ENCODE measurements around the gene ARID4A.
"Not testable (repeated sequence)": the region's sequence is repeated elsewhere in the genome, so short reads cannot be mapped to it uniquely, and the experiment has no call there.

The ARID4A gene

DNA sequence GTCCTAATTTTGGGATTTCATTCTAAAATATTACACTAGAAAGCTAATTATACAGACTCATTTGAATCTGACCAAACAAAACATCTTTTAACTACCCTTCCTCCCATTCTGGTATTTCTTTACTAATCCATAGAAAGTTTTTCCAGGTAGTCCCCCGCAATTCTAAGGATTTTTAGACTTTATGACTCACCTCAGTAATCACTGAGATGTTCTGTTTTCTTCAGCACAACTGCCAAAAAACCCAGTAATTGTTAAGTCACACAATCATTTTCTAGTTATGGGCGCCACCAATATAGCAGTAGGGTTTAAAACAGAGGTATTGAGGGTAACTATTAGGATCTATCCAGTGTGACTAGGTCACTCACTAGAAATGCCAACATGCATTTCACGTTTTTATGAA lies 1.6 kb upstream of the ARID4A start:
- no peak for DNase-seq

DNA sequence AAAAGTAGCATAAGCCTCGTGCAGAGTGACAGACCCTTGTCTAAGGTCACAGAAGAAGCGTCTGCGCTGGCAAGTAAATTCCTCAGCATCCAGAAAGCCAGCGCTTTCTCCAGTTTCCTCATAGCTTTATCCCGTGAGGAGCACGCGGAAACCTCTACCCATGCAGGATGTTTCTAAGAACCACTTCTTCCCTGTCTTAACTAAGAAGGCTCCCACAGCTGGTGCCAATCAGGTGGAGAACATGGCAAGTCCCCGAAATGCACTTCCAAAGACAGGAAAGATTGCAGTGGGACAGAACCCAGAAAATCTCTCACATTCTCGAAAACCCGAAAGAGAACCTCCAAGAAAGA lies 968 bp upstream of the ARID4A start:
- no peak for DNase-seq

DNA sequence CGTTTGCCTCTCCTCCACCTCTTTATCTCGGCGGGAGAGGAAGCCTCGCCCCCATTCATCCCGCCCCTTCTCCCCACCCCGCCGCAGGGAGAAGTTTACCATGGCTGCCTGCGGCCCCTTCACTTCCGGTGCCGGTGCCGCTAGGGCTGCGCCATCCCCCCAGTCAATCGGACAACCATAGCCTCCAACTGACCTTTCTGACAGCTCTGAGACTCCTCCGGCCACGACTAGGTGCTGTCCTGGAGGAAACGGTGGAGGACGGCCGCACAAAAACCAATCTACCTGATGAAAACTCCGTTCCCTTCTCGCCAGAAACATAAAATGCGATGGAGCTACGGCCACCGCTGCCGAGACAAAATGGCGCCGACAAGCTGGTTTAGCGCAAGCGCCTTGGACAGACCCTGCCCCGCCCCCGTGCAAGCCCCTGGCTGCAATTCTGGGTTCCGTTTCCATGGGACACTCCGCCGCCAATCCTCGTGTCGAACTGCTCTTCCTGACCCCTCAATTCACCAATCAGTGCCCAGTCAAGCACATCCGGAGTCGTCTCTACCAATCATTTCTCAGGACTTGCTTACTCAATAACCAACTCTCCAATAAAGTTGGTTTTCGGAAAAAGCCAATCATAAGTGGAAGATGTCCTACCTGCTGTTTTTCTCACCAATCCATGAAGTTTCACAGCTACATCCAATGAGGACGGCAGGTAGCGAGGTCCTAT lies 436 bp upstream of the ARID4A start:
- DNase-seq: peak; percentile 93

DNA sequence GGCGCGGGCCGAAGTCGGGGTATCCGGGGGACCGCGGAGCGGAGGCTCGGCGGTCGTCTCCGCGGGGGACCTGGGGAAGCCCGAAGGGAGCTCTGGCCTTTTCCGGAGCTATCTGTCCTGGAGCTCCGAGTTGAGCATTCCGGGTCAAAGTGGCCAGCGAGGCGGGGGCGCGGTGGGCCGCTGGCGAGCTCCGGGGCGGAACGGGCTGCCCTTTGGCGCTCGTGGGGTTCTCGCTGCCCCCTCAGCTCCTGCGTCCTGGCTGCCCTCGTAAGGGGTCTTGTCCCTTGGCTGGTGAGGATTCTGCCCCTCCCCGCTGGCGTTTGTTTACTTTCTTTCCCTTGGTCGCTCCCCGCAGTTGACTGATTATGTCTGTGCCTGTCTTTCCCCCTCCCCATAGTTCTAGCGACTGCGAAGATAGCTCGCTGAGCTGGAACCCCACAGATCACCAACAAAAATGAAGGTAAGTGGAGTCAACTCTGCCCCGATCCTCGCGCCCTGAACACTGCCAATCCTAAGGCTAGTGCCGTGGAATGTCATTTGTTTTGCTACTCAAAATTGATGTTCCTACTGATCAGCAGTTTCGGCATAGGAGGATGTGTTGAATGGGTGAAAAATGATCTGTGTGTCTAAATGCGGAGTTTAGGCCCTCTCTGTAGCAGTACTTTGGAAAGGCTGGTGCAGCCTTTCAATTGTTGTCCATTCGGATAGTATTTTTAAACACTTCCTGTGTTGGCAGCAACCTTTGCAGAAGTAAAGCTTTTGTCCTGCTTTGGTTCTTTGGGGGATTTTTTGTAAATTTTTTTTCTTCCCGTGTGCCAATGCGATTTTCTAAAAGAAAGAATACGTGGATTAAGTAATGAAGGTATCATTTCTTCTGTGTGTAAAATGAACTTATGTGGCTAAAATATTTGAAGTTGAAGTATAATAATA lies 1.3 kb downstream of the ARID4A start:
- DNase-seq: no peak

DNA sequence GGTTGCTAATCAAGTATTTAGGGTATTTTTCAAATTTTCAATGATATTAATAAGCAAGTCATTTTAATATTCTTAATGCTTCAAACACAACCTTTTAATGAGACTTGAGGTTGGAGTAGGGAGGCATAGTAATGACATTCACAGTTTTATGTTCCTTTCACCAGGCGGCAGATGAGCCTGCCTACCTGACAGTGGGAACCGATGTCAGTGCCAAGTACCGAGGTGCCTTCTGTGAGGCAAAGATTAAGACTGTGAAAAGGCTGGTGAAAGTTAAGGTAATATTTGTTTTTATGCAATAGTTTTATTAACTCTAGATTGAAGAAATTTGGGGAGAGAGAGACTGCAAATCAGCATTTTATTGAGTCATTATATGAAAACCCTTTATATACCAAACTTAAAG lies 3.1 kb downstream of the ARID4A start:
- no peak for DNase-seq

DNA sequence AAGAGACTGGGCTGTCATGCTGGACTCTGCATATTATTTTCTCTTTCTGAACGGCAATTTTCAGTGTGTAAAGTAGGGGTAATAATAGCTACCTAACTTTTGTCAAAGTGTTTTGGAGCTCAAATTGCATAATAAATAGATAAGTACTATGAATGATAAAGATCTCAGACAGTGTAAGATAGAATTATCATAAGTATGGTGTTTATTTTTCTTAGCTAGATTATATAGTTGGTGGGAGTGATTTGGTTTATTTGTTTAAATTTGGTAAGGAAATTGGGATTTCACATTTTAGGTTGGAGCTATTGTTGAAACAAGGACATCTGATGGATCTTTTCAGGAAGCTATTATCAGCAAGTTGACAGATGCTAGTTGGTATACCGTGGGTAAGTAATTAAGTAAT lies 7.4 kb downstream of the ARID4A start:
- no peak for DNase-seq

DNA sequence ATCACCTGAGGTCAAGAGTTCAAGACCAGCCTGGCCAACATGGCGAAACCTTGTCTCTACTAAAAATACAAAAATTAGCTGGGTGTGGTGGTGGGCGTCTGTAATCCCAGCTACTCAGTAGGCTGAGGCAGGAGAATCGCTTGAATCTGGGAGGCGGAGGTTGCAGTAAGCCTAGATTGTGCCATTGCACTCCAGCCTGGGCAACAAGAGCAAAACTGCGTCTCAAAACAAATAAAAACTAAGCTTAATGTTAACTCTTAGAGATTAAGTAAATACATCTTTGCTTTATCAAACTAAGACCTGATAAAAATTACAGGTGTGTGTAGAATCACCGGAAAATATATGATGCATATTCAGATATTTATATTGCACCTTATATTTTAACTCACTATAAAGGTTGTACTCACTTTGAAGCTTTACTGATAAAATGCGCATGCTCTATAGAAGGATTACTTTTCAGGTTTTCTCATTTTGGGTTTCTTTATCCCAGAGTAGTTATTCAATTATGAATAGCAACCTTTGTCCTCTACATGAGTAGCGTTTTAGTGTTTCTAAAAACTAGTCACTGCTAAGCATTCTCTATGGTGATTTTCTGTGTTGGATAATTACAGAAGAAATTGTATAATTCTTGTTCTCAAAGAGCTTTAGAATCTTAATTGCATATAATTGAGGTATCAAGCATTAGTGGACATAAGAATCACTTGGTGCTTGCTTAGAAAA lies 9.4 kb downstream of the ARID4A start:
- DNase-seq: no peak

DNA sequence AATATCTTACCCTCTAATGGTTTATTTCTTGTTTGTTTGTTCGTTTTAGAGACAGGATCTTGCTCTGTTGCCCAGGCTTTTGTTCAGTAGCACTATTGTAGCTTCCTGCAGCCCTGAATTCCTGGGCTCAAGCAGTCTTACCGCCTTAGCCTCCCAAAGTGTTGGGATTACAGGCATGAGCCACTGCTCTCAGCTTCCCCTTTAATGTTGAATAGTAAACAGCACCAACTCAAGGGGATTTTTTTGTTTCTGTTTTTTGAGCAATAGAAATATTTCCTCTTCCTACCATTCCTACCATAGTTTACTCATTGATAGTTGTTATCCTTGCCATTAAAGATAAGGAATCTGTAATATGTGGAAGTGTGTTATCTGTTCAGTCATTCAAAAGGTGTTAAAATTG lies 10.7 kb downstream of the ARID4A start:
- DNase-seq: no peak

DNA sequence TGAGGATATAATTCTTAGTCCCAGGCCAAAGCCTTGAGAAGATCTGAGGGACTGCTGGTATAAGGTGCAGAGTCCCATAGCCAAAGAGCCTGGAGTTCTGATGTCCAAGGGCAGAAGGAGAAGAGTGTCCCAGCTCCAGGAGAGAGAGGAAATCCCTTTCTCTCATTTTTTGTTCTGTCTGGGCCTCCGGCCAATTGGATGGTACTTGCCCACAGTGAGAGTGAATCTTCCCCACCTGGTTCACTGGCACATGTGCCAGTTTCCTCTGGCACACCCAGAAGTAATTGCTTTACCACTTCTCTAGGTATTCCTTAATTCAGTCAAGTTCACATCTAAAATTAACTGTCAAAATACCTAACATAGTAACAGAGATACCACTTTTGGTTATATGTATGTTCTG lies 15.3 kb downstream of the ARID4A start:
- DNase-seq: no peak

DNA sequence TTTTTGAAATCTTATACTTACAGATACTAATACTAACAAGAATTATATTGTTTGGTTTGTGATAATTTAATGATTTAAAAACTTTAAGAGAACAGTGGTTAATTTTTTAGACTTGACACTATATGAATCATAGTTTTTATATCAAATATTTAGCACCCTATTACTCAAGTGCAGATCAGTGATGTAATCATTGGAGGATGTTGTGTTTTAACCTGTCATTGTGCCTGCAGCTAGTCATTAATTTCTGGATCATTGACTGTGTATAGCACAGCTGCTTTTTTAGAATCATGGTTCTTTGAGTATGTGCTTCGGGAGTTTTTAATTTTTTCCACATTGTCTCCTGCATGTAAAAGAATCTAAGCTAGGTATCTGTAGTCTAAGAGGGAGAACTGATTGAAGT lies 17.3 kb downstream of the ARID4A start:
- DNase-seq: no peak

DNA sequence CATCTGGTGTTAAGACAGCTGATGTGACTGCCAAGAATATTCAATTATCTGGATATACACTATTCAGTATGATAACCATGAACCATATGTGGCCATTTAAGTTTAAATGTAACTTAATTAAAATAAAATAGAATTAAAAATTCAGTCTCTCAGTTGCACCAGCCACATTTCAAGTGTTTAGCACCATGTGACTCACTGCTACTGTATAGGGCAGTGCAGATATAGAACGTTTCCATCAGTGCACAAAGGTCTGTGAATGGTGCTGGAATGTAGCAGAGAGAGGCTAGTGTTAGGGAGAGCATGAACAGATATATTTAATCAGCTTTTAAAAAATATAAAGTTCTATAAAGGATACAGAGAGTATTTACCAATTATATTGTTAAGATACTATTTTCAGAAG lies 28.7 kb downstream of the ARID4A start:
- DNase-seq: no peak

DNA sequence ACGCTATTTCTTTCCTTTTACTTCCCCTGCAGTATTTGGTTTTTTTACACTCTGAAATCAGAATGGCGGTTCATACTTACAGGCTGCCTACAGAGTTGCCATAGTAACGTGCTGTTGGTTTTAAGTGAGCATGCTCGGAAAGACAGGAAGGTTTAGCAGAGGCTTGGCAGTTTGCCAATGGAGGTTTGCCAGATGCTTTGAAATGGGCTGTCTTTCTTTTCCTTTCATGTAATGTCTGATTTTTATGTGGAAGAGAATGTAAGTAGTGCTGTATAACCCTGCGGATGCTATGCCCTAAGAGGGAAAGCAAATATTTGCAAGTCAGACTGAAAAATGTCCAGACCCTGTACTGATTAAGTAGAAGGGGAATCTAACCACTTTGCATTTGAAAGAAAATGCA lies 32.8 kb downstream of the ARID4A start:
- DNase-seq: peak; percentile 70

DNA sequence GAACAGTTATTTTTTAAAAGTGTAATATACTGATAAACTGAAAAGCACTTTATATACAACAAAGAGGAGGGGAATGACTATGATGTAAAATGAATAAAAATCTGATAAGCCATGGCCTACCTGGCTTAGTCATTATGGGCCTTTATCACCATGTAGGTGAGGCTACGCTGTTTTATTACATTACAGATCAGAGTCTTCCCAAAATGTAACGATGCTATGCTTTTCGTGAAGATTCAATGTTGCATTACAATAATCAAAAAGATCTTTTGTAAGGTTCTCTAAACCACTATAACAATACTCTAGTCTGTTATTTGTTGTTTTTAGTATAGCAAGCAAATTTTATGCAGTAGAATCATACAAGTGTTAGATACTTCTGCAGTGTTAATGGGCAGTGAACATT lies 34.2 kb downstream of the ARID4A start:
- no peak for DNase-seq

DNA sequence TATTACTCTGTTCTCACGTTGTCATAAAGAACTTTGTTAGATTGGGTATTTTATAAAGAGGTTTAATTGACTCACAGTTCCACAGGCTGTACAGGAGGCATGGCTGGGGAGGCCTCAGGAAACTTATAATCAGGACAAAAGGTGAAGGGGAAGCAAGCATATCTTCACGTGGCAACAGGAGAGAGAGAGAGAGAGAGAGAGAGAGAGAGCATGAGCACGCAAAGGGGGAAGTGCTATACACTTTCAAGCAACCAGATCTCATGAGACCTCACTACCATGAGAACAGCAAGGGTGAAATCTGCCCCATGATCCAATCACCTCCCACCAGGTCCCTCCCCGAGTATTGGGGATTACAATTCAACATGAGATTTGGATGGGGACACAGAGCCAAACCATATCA lies 41.3 kb downstream of the ARID4A start:
- DNase-seq: not testable (repeated sequence)

DNA sequence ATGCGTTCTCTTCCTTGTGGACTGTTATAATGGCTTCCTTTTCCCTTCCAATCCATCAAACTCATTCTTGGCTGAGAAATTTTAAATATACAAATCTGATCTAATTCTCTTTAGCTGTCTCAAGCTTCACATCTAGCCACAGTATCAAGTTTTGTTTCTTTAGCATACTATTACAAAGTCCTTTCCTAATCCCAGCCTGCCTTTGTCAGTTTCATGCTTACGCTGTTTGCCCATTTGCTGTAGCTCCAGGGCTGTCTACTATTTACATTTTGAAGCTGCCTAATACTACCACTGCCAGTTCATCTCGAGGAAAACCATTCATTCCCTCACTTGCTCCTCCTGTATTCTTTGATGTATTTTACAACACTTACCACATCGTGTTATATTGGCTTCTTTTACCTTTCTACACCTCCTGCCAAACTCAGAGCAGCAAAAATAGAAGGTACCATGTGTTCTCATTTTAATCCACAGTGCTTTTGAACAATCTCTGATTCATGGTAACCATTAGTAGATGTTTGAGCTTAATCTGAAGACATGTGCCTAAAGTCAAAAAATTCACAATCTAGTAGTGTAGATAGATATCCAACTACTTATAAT lies 42.9 kb downstream of the ARID4A start:
- DNase-seq: no peak

DNA sequence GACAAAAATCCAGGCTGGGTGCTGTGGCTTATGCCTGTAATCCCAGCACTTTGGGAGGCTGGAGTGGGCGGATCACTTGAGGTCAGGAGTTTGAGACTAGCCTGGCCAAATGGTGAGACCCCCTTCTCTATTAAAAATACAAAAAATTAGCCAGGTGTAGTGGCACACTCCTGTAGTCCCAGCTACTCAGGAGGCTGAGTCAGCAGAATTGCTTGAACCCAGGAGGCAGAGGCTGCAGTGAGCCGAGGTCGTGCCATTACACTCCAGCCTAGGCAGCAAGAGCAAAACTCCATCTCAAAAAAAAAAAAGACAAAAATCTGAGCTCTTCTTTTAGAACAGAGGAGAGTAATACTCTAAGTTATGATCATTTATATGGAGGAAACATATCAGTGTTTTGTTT lies 45.2 kb downstream of the ARID4A start:
- DNase-seq: not testable (repeated sequence)

DNA sequence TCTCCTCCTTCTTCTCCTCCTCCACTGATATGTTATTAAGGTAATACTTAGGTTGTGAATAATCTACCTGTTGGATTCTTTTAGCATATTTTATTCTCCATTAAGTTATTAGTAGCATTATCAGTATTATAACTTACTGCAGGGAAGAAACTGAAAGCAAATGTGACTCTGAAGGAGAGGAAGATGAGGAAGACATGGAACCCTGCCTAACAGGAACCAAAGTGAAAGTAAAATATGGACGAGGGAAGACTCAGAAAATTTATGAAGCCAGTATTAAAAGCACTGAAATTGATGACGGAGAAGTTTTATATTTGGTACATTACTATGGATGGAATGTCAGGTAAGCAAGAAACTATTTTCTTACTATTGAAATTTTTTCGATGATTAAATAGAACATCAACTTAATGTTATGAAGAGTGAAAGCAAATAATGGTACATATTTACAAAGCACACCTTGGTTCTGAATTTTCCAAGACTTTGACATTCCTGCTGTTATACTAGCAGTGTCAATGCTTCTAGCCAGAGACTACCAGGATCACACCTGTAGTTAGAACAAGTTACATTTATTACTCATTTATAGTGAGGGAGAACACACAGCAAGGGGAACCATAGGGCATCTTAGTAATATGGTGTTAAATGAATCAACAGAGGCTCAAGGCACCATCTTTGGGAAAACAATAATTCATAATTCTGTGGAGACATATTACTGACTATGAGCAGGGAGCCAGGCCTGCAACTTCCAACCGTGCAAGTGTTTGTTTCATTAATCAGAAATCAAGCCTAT lies 55.4 kb downstream of the ARID4A start:
- no peak for DNase-seq

DNA sequence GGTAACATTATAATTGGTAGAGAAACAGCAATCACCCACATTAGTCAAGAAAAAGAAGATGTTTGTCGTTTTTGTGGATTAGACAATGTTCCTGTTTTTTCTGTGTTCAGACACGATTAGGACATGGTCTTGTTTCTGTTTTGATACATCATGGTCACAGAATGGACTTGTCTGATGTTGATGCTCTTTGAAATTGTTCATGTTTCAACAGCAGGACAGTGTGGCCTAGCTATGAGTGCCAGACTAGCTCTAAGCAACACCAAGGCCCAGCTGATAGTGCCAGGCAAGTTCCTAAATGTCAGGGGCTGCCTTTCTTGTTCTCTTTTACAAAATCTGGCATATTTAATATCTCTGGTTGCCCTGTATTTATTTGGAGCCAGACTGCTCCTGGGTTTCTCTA lies 56.5 kb downstream of the ARID4A start:
- no peak for DNase-seq

DNA sequence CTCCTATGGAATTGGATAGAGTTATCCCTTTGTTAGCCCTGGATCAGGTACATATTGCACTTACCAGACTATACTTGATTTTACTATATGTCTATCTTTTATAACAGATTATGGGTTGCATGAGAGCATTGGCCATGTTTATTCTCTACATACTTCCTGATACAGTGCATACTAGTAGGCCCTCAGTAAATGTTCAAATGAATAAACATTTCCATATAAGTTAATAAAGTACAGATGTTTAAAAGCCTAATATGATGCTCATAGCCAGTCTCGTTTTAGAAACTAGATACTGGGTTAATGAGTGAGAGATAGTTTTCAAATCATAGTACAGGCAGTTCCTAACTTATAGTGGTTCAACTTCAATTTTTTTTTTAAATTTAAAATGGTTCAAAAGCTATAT lies 57.9 kb downstream of the ARID4A start:
- DNase-seq: no peak

DNA sequence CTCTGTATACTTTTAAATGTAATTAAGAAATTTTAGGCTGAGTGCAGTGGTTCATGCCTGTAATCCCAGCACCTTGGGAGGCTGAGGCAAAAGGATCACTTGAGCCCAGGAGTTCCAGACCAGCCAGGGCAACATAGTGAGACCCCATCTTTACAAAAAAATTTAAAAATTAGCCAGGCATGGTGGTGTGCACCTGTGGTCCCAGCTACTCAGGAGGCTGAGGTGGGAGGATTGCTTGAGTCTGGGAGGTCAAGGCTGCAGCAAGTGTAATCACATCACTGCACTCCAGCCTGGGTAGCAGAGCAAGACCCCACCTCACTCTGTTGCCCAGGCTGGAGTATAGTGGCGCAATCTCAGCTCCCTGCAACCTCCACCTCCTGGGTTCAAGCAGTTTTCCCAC lies 63.9 kb downstream of the ARID4A start:
- not testable (repeated sequence) for DNase-seq

DNA sequence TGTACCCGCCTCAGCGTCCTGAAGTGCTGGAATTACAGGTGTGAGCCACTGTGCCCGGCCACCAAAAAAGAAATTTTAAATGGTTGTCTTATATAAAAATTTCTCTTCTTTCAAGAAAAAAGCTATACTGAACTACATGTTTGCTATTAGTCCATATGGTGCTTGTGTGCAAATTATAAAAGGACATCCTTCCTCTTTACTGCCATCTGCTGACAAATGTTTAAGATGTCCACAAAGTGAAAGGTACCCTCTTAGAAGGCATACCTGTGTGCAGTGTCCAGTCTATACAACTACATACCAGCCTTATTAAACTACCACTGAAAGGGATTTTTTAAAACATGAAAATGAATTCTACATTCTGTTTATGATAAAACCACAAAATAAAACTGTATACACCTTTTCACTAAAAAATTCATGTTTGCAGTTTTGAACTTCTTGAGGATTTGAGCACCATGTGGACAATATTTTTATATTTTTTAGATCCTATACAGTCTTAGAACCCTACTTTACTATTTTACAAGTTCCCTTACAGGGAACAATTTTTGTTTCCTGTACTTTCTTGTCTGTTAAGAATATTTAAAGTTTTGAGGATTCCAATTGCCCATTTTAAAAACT lies 64.5 kb downstream of the ARID4A start:
- no peak for DNase-seq

DNA sequence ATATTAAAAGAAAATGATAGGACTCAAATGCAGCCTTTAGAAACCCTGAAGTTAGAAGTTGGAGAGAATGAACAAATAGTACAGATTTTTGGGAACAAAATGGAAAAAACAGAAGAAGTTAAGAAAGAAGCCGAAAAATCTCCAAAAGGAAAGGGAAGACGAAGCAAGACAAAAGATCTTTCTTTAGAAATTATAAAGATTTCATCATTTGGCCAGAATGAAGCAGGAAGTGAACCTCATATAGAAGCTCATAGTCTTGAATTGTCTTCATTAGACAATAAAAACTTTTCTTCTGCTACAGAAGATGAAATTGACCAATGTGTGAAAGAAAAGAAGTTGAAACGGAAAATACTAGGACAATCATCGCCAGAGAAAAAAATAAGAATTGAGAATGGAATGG lies 66.0 kb downstream of the ARID4A start:
- DNase-seq: no peak
